HepG2 (cell line): ENCODE data around the gene NPHP1. TPM values are rescaled to one million over a fixed set of nuclear protein-coding genes. Genes with fewer than 3 reads are reported as not detected.

Source experiments
- ARID5B ChIP-seq: IDR thresholded peaks from 2 replicates; pipeline ENCODE4 v1.4.0; 2020; ENCODE audit warnings: mild to moderate bottlenecking, missing genetic modification reagents
- CEBPG ChIP-seq: IDR thresholded peaks from 2 replicates; pipeline ENCODE4 v1.6.1; 2016
- KDM3A ChIP-seq: IDR thresholded peaks from 2 replicates; pipeline ENCODE4 v1.6.1; 2018; ENCODE audit warnings: low read depth, missing compliant biosample characterization
- MYNN ChIP-seq: sonication (generic); formaldehyde crosslinking; IDR thresholded peaks from 2 replicates; pipeline ENCODE4 v1.4.0; 2020; ENCODE audit warnings: mild to moderate bottlenecking, low read depth, missing genetic modification reagents
- NCOR1 ChIP-seq: fragments of 200-600 bp; sonication (generic); IDR thresholded peaks from 2 replicates; pipeline ENCODE4 v1.7.0; 2017; ENCODE audit warnings: antibody characterized with exemption, low read length, borderline replicate concordance
- PAX8 ChIP-seq: sonication (generic); formaldehyde crosslinking; IDR thresholded peaks from 2 replicates; pipeline ENCODE4 v1.8.0; 2022; ENCODE audit warnings: mild to moderate bottlenecking, missing genetic modification reagents, borderline replicate concordance
- REPIN1 ChIP-seq: sonication (generic); formaldehyde crosslinking; IDR thresholded peaks from 2 replicates; pipeline ENCODE4 v1.8.0; 2022; ENCODE audit warnings: missing genetic modification reagents, low read depth, mild to moderate bottlenecking, borderline replicate concordance
- TARDBP ChIP-seq: sonication (generic); formaldehyde crosslinking; IDR thresholded peaks from 2 replicates; pipeline ENCODE4 v1.8.0; 2022; ENCODE audit warnings: mild to moderate bottlenecking, missing genetic modification reagents
- TGIF2 ChIP-seq: IDR thresholded peaks from 2 replicates; pipeline ENCODE4 v1.6.1; 2016; ENCODE audit warnings: control low read depth, missing compliant biosample characterization
- ZNF530 ChIP-seq: sonication (generic); formaldehyde crosslinking; IDR thresholded peaks from 2 replicates; pipeline ENCODE4 v1.5.0; 2020; ENCODE audit warnings: low read depth, mild to moderate bottlenecking, missing genetic modification reagents
- ZNF652 ChIP-seq: IDR thresholded peaks from 2 replicates; pipeline ENCODE4 v1.6.1; 2016; ENCODE audit warnings: low read depth, borderline replicate concordance
- ZNF747 ChIP-seq: sonication (generic); formaldehyde crosslinking; IDR thresholded peaks from 2 replicates; pipeline ENCODE4 v1.8.1; 2023; ENCODE audit warnings: missing genetic modification reagents, mild to moderate bottlenecking, borderline replicate concordance
- ZNF839 ChIP-seq: sonication (generic); formaldehyde crosslinking; IDR thresholded peaks from 2 replicates; pipeline ENCODE4 v1.4.0; 2020; ENCODE audit warnings: missing genetic modification reagents, mild to moderate bottlenecking, borderline replicate concordance
- polyA plus RNA-seq, 8 experiments: library from polyadenylated mRNA; depleted of rRNA in 3 of 8; stranded (reverse) in 7 of 8; unstranded in 1 of 8; fragments of >200 nt; fragmentation: Illumina TruSeq in 4 of 8; extraction: Trizol in 4 of 8; gene quantifications; 2 replicates each; pipeline versions ENCODE4 v1.2.1 to v1.2.3, GENCODE V29; 2011 to 2016; ENCODE audit warnings: low read depth in 4 of 8, missing spikeins in 1 of 8, mixed read lengths in 1 of 8; ENCODE audit not compliant: insufficient read depth in 1 of 8
- total RNA-seq, 5 experiments: library from RNA; depleted of rRNA; stranded (reverse); fragments of >200 nt; fragmentation: Illumina TruSeq; extraction: Trizol; gene quantifications; 2 replicates each; pipeline ENCODE4 v1.2.3, GENCODE V29; 2016; ENCODE audit warnings: low read depth in 1 of 5
- TF ChIP-seq, protein P1 (sequence below): sonication (generic); formaldehyde crosslinking; IDR thresholded peaks from 2 replicates; pipeline ENCODE4 v1.5.0; 2020; ENCODE audit warnings: mild to moderate bottlenecking, missing genetic modification reagents, borderline replicate concordance
- TF ChIP-seq, protein P2 (sequence below): sonication (generic); formaldehyde crosslinking; IDR thresholded peaks from 2 replicates; pipeline ENCODE4 v1.8.1; 2023; ENCODE audit warnings: mild to moderate bottlenecking, inconsistent platforms, moderate library complexity, missing genetic modification reagents, borderline replicate concordance
- TF ChIP-seq, protein P3 (sequence below): sonication (generic); formaldehyde crosslinking; conservative IDR thresholded peaks from 2 replicates; pipeline ENCODE4 v1.4.0; 2020; ENCODE audit warnings: mild to moderate bottlenecking, missing genetic modification reagents, moderate library complexity

Gene NPHP1
- total and polyA plus RNA-seq, 2 of the 13 experiments (the other 11 are each of a cell fraction or from before 2014, with no cell fraction given), result 2.7 to 4.8 TPM

GRCh38 chr2:110146183-110146944 lies 58.4 kb downstream of the NPHP1 start (continued):
- TF ChIP-seq, protein P1, sequence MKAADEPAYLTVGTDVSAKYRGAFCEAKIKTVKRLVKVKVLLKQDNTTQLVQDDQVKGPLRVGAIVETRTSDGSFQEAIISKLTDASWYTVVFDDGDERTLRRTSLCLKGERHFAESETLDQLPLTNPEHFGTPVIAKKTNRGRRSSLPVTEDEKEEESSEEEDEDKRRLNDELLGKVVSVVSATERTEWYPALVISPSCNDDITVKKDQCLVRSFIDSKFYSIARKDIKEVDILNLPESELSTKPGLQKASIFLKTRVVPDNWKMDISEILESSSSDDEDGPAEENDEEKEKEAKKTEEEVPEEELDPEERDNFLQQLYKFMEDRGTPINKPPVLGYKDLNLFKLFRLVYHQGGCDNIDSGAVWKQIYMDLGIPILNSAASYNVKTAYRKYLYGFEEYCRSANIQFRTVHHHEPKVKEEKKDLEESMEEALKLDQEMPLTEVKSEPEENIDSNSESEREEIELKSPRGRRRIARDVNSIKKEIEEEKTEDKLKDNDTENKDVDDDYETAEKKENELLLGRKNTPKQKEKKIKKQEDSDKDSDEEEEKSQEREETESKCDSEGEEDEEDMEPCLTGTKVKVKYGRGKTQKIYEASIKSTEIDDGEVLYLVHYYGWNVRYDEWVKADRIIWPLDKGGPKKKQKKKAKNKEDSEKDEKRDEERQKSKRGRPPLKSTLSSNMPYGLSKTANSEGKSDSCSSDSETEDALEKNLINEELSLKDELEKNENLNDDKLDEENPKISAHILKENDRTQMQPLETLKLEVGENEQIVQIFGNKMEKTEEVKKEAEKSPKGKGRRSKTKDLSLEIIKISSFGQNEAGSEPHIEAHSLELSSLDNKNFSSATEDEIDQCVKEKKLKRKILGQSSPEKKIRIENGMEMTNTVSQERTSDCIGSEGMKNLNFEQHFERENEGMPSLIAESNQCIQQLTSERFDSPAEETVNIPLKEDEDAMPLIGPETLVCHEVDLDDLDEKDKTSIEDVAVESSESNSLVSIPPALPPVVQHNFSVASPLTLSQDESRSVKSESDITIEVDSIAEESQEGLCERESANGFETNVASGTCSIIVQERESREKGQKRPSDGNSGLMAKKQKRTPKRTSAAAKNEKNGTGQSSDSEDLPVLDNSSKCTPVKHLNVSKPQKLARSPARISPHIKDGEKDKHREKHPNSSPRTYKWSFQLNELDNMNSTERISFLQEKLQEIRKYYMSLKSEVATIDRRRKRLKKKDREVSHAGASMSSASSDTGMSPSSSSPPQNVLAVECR (CRISPR knock-in tag), result no peak; the same call in 1 of the 2 replicates
- no peak for TF ChIP-seq KDM3A (CRISPR knock-in tag)
- no peak for TF ChIP-seq ZNF652 (CRISPR knock-in tag)
- TF ChIP-seq ZNF530 (CRISPR knock-in tag), result no peak
- peak; percentile 70; the same call in 1 of the 2 replicates for TF ChIP-seq REPIN1 (CRISPR knock-in tag)
- TF ChIP-seq ZNF747 (CRISPR knock-in tag), result no peak
- TF ChIP-seq MYNN (CRISPR knock-in tag), result no peak
- TF ChIP-seq PAX8, result no peak
- TF ChIP-seq NCOR1, result peak; percentile 96
- TF ChIP-seq ZNF839 (CRISPR knock-in tag), result no peak
- peak; percentile 91 for TF ChIP-seq TARDBP (CRISPR knock-in tag)
- TF ChIP-seq, protein P2, sequence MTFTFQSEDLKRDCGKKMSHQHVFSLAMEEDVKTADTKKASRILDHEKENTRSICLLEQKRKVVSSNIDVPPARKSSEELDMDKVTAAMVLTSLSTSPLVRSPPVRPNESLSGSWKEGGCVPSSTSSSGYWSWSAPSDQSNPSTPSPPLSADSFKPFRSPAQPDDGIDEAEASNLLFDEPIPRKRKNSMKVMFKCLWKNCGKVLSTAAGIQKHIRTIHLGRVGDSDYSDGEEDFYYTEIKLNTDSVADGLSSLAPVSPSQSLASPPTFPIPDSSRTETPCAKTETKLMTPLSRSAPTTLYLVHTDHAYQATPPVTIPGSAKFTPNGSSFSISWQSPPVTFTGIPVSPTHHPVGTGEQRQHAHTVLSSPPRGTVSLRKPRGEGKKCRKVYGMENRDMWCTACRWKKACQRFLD (CRISPR knock-in tag), result no peak
- TF ChIP-seq, protein P3, sequence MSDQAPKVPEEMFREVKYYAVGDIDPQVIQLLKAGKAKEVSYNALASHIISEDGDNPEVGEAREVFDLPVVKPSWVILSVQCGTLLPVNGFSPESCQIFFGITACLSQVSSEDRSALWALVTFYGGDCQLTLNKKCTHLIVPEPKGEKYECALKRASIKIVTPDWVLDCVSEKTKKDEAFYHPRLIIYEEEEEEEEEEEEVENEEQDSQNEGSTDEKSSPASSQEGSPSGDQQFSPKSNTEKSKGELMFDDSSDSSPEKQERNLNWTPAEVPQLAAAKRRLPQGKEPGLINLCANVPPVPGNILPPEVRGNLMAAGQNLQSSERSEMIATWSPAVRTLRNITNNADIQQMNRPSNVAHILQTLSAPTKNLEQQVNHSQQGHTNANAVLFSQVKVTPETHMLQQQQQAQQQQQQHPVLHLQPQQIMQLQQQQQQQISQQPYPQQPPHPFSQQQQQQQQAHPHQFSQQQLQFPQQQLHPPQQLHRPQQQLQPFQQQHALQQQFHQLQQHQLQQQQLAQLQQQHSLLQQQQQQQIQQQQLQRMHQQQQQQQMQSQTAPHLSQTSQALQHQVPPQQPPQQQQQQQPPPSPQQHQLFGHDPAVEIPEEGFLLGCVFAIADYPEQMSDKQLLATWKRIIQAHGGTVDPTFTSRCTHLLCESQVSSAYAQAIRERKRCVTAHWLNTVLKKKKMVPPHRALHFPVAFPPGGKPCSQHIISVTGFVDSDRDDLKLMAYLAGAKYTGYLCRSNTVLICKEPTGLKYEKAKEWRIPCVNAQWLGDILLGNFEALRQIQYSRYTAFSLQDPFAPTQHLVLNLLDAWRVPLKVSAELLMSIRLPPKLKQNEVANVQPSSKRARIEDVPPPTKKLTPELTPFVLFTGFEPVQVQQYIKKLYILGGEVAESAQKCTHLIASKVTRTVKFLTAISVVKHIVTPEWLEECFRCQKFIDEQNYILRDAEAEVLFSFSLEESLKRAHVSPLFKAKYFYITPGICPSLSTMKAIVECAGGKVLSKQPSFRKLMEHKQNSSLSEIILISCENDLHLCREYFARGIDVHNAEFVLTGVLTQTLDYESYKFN (CRISPR knock-in tag), result peak; percentile 97
- TF ChIP-seq ARID5B, result peak; percentile 96
- TF ChIP-seq TGIF2 (CRISPR knock-in tag), result 0 out of 2 replicates have a peak, but pooled peaks have one; percentile 29
- TF ChIP-seq CEBPG (CRISPR knock-in tag), result peak; percentile 88
